Nephron (organoid): Measurements from ENCODE around the gene MTMR6.

ENCODE experiments used
- H3K27ac Mint-ChIP-seq, 3 experiments: 2 replicates each; pipeline ENCODE4 v1.8.0; 2020; ENCODE audit warnings: mixed read lengths in 3 of 3, mild to moderate bottlenecking in 2 of 3, moderate library complexity in 1 of 3
- H3K27me3 Mint-ChIP-seq: 2 replicates; pipeline ENCODE4 v1.8.0; 2021; ENCODE audit warnings: low read depth, mild to moderate bottlenecking, moderate library complexity, mixed read lengths
- H3K36me3 Mint-ChIP-seq: 2 replicates; pipeline ENCODE4 v1.8.0; 2020; ENCODE audit warnings: low read depth, mixed read lengths
- H3K4me1 Mint-ChIP-seq: 2 replicates; pipeline ENCODE4 v1.8.0; 2020; ENCODE audit warnings: mixed read lengths
- H3K4me3 Mint-ChIP-seq, 3 experiments: 2 replicates each; pipeline ENCODE4 v1.8.0; 2020; ENCODE audit warnings: mild to moderate bottlenecking in 3 of 3, mixed read lengths in 3 of 3, moderate library complexity in 2 of 3
- H3K9me3 Mint-ChIP-seq: 2 replicates; pipeline ENCODE4 v1.8.0; 2020; ENCODE audit warnings: mixed read lengths
- CTCF ChIP-seq, 3 experiments: fragments of 200-600 bp; sonication (generic); IDR thresholded peaks; one replicate each; pipeline ENCODE4 v1.5.0; 2021; ENCODE audit warnings: antibody characterized with exemption in 3 of 3; ENCODE audit not compliant: unreplicated experiment in 3 of 3

MTMR6 gene

GRCh38 chr13:25268561-25268960 lies 18.7 kb downstream of the MTMR6 start:
- peaks cover 49% of the 10 kb centered on the region for H3K36me3 Mint-ChIP-seq
- no peak for TF ChIP-seq CTCF (IDR thresholded peaks at IDR 0.05; ENCODE audit: unreplicated experiment in 3 of 3)
- H3K27me3 Mint-ChIP-seq, result no peaks in the 10 kb centered on the region
- no peaks in the 10 kb centered on the region for H3K4me1 Mint-ChIP-seq
- no peaks in the 10 kb centered on the region for H3K9me3 Mint-ChIP-seq
- H3K27ac Mint-ChIP-seq, result no peak overlapping the region
- H3K4me3 Mint-ChIP-seq, result no peak overlapping the region

GRCh38 chr13:25267715-25268114 lies 19.6 kb downstream of the MTMR6 start:
- Mint-ChIP-seq H3K27me3 (no peaks in the 10 kb centered on the region), H3K27ac (no peak overlapping the region), H3K36me3 (peaks cover 44% of the 10 kb centered on the region), H3K4me3 (no peak overlapping the region), H3K4me1 (no peaks in the 10 kb centered on the region), H3K9me3 (no peaks in the 10 kb centered on the region)
- peak; percentile 10 to 20 (median 19) for TF ChIP-seq CTCF (IDR thresholded peaks at IDR 0.05; ENCODE audit: unreplicated experiment in 3 of 3)

GRCh38 chr13:25266706-25267105 lies 20.6 kb downstream of the MTMR6 start:
- Mint-ChIP-seq H3K27ac (no peak overlapping the region), H3K4me3 (no peak overlapping the region), H3K36me3 (peaks cover 40% of the 10 kb centered on the region), H3K4me1 (no peaks in the 10 kb centered on the region), H3K9me3 (no peaks in the 10 kb centered on the region), H3K27me3 (no peaks in the 10 kb centered on the region)
- no peak for TF ChIP-seq CTCF (IDR thresholded peaks at IDR 0.05; ENCODE audit: unreplicated experiment in 3 of 3)

- Mint-ChIP-seq H3K4me3 (no peak overlapping the region), H3K9me3 (no peaks in the 10 kb centered on the region), H3K27ac (no peak overlapping the region), H3K36me3 (peaks cover 39% of the 10 kb centered on the region), H3K27me3 (no peaks in the 10 kb centered on the region), H3K4me1 (no peaks in the 10 kb centered on the region)
- TF ChIP-seq CTCF (IDR thresholded peaks at IDR 0.05; ENCODE audit: unreplicated experiment in 3 of 3), result no peak
These were observed 25.0 kb downstream of the MTMR6 start for GRCh38 chr13:25262261-25262660.

- no peak overlapping the region for H3K4me3 Mint-ChIP-seq
These were observed 33.6 kb downstream of the MTMR6 start for GRCh38 chr13:25253702-25254101.

More at GRCh38 chr13:25253702-25254101, 33.6 kb downstream of the MTMR6 start:
- no peak for TF ChIP-seq CTCF (IDR thresholded peaks at IDR 0.05; ENCODE audit: unreplicated experiment in 3 of 3)
- no peak overlapping the region for H3K27ac Mint-ChIP-seq
- peaks cover 41% of the 10 kb centered on the region for H3K36me3 Mint-ChIP-seq
- H3K4me1 Mint-ChIP-seq, result no peaks in the 10 kb centered on the region
- H3K9me3 Mint-ChIP-seq, result no peaks in the 10 kb centered on the region
- H3K27me3 Mint-ChIP-seq, result no peaks in the 10 kb centered on the region
